ENCODE results near the gene MYOM1. TPM values are rescaled to one million over a fixed set of nuclear protein-coding genes. Genes with fewer than 3 reads are reported as not detected.
"Not testable (repeated sequence)": the region's sequence is repeated elsewhere in the genome, so short reads cannot be mapped to it uniquely, and the experiment has no call there.

Gene MYOM1
- total RNA-seq, 4 donors from 2014 or later: 3.1 to 15.8 (median 9.0) TPM

DNA sequence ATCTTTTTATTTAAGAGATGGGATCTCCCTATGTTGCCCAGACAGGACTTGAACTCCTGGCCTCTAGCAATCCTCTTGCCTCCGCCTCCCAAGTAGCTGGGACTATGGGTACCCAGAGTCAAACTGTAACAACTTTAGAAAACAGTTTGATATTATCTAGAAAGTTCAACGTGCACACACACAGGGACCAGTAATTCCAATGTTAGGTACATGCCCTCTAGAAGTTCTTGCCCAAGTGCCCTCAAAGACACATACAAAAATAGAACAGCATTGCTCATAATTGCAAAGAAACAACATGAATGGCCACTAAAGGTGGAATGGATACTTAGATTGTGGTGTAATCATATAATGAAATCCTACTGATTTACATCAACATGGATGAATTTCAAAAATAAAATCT is 194.2 kb downstream of the MYOM1 start:
- TF ChIP-seq, protein P1, sequence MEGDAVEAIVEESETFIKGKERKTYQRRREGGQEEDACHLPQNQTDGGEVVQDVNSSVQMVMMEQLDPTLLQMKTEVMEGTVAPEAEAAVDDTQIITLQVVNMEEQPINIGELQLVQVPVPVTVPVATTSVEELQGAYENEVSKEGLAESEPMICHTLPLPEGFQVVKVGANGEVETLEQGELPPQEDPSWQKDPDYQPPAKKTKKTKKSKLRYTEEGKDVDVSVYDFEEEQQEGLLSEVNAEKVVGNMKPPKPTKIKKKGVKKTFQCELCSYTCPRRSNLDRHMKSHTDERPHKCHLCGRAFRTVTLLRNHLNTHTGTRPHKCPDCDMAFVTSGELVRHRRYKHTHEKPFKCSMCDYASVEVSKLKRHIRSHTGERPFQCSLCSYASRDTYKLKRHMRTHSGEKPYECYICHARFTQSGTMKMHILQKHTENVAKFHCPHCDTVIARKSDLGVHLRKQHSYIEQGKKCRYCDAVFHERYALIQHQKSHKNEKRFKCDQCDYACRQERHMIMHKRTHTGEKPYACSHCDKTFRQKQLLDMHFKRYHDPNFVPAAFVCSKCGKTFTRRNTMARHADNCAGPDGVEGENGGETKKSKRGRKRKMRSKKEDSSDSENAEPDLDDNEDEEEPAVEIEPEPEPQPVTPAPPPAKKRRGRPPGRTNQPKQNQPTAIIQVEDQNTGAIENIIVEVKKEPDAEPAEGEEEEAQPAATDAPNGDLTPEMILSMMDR (IDR thresholded peaks at IDR 0.05): no peak
- TF ChIP-seq POLR2A (IDR thresholded peaks at IDR 0.05): no peak
- intact Hi-C loops (cut with DNase I; ENCODE audit: low total_unique reads): no loop called here
- Histone ChIP-seq H3K9me3 (no peaks in the 10 kb centered on the region), H3K27ac (no peak overlapping the region), H3K4me3 (no peak overlapping the region), H3K4me1 (peaks cover 0 to 9% of the 10 kb centered on the region in 2 donors), H3K27me3 (no peaks in the 10 kb centered on the region), H3K36me3 (no peaks in the 10 kb centered on the region)
- no peak for DNase-seq

DNA sequence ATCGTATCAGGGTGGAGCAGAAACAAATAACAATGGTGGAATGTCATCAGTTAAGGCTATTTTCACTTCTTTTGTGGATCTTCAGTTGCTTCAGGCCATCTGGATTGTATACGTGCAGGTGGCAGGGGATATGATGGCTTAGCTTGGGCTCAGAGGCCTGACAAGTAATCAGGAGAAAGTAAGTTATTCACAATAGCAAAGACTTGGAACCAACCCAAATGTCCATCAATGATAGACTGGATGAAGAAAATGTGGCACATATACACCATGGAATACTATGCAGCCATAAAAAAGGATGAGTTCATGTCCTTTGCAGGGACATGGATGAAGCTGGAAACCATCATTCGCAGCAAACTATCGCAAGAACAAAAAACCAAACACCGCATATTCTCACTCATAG is 196.2 kb downstream of the MYOM1 start:
- DNase-seq; H3K27me3 ChIP-seq; H3K27ac ChIP-seq; H3K4me3 ChIP-seq; H3K36me3 ChIP-seq; H3K4me1 ChIP-seq; intact Hi-C loops (cut with DNase I; ENCODE audit: low total_unique reads); H3K9me3 ChIP-seq: not testable (repeated sequence)

Small RNA genes lying within 50 kb of the gene (small RNA-seq; reads per million reads assigned to genes)
- gene RF00156 (not detected), gene RNU7-25P (not detected)

Other genes with a start within 250 kb of the MYOM1 start
- gene LPIN2, start 206.8 kb downstream of the MYOM1 start, total RNA-seq: 10 to 100 TPM in 3 of 4 donors, 1 to 10 TPM in 1; 7.4 to 53.0 (median 29.5) TPM
- 100 to 1,000 TPM; 256 to 378 (median 305) TPM for gene MYL12A, start 27.8 kb upstream of the MYOM1 start, total RNA-seq
- 100 to 1,000 TPM; 236 to 387 (median 305) TPM for gene MYL12B, start 42.2 kb upstream of the MYOM1 start, total RNA-seq
- gene TGIF1, start 230.2 kb upstream of the MYOM1 start, total RNA-seq: 100 to 1,000 TPM in 2 of 4 donors, 10 to 100 TPM in 2; 34.1 to 161 (median 87.0) TPM

Data from uterus (tissue), 4 donors.